Uterus (tissue), 4 donors: Measurements from ENCODE around the gene AGPS. TPM values are rescaled to one million over a fixed set of nuclear protein-coding genes. Genes with fewer than 3 reads are reported as not detected.

ENCODE experiments used
- DNase-seq, 2 donors: peaks; one replicate each; pipeline ENCODE4 v3.0.0-alpha.2; 2019 to 2020
- H3K27ac ChIP-seq, 2 donors: fragments of 200-600 bp; sonication (generic); 1 replicate in 1 of 2; 2 replicates in 1 of 2; pipeline ENCODE4 v1.5.1; 2016 to 2018
- H3K27me3 ChIP-seq, 2 donors: fragments of 200-600 bp; sonication (generic); one replicate each; pipeline ENCODE4 v1.5.1; 2018 to 2019; ENCODE audit warnings: control low read depth in 1 of 2
- H3K36me3 ChIP-seq, 2 donors: fragments of 200-600 bp; sonication (generic); one replicate each; pipeline ENCODE4 v1.5.1; 2019; ENCODE audit warnings: control low read depth in 1 of 2
- H3K4me1 ChIP-seq, 2 donors: fragments of 200-600 bp; sonication (generic); one replicate each; pipeline ENCODE4 v1.5.1; 2018 to 2019; ENCODE audit warnings: control low read depth in 1 of 2
- H3K4me3 ChIP-seq, 2 donors: fragments of 200-600 bp; sonication (generic); 1 replicate in 1 of 2; 2 replicates in 1 of 2; pipeline ENCODE4 v1.5.1; 2018 to 2019; ENCODE audit warnings: mild to moderate bottlenecking in 1 of 2
- H3K9me3 ChIP-seq, 2 donors: fragments of 200-600 bp; sonication (generic); one replicate each; pipeline ENCODE4 v1.5.1; 2019; ENCODE audit warnings: control low read depth in 1 of 2
- POLR2A ChIP-seq, 2 donors: fragments of 450-650 bp; IDR thresholded peaks; one replicate each; pipeline ENCODE4 v1.6.1; 2016; ENCODE audit warnings: antibody characterized with exemption in 2 of 2, mild to moderate bottlenecking in 1 of 2, moderate library complexity in 1 of 2
- intact Hi-C: fragments of 100-400 bp; cut with DNase I; formaldehyde crosslinking; loops from one replicate; pipeline ENCODE4 v1.15.1; 2023; ENCODE audit warnings: low total_unique reads
- total RNA-seq, 4 donors: library from RNA; depleted of rRNA in 3 of 4; stranded (reverse); fragments of >200 nt in 3 of 4; gene quantifications; one replicate each; pipeline versions ENCODE4 v1.1.0 to v1.2.4, GENCODE V29; 2014 to 2023
- TF ChIP-seq, protein P1 (sequence below), 4 experiments: fragments of 200-600 bp in 2 of 4; fragments of 450-650 bp in 2 of 4; sonication (generic) in 2 of 4; IDR thresholded peaks; one replicate each; pipeline ENCODE4 v1.5.1; 2016 to 2019; ENCODE audit warnings: antibody characterized with exemption in 4 of 4, mild to moderate bottlenecking in 2 of 4, moderate library complexity in 1 of 4
- donor health status: DM: yes; HTN: yes; CAD: no.

Gene AGPS
- total RNA-seq, 4 donors from 2014 or later: 10.2 to 64.4 (median 40.0) TPM

DNA sequence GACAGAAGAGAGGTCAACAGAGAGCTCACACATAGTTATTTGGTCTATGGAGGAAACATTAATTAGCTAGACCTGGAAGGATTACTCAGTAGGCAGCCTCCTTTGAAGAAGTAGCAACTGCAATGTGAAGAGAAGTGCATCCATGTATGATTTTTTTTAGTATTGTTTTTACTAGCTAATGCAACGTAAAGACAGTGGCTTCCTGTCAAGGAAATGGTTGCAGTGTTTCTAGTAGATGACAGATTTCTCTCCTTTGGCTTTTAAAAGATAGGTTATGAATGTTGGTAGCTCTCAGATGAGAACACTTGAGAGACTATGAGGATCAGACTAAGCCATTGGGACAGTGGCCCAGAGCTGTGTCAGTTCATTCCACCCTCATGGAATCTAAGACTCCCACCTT lies 175.8 kb downstream of the AGPS start:
- TF ChIP-seq, protein P1, sequence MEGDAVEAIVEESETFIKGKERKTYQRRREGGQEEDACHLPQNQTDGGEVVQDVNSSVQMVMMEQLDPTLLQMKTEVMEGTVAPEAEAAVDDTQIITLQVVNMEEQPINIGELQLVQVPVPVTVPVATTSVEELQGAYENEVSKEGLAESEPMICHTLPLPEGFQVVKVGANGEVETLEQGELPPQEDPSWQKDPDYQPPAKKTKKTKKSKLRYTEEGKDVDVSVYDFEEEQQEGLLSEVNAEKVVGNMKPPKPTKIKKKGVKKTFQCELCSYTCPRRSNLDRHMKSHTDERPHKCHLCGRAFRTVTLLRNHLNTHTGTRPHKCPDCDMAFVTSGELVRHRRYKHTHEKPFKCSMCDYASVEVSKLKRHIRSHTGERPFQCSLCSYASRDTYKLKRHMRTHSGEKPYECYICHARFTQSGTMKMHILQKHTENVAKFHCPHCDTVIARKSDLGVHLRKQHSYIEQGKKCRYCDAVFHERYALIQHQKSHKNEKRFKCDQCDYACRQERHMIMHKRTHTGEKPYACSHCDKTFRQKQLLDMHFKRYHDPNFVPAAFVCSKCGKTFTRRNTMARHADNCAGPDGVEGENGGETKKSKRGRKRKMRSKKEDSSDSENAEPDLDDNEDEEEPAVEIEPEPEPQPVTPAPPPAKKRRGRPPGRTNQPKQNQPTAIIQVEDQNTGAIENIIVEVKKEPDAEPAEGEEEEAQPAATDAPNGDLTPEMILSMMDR (IDR thresholded peaks at IDR 0.05): no peak
- no peak for TF ChIP-seq POLR2A (IDR thresholded peaks at IDR 0.05)
- Histone ChIP-seq H3K36me3 (no peaks in the 10 kb centered on the region), H3K9me3 (no peaks in the 10 kb centered on the region), H3K27ac (no peak overlapping the region), H3K27me3 (no peaks in the 10 kb centered on the region), H3K4me3 (no peak overlapping the region), H3K4me1 (no peaks in the 10 kb centered on the region)
- intact Hi-C loops: no loop called here
- DNase-seq: no peak

DNA sequence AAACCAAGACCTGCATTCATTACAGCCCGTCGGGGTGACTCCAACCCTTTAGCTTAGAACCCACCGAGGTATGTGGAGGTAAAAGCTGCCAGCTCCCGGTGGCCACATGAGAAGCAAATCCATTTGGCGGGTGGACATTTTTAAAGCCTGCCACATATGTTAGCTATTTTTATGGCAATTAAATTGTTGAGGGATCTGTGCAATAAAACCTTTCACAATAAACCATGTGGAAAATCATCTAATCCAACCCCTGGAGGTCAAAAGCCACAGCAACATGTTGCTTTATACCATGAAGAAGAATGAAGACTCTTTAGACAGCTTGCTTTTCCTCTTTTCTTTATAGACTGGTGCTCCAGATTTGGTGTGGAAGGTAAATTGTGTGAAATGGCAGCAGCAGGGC lies 176.3 kb downstream of the AGPS start:
- Histone ChIP-seq H3K4me1 (no peaks in the 10 kb centered on the region), H3K27ac (no peak overlapping the region), H3K27me3 (no peaks in the 10 kb centered on the region), H3K9me3 (no peaks in the 10 kb centered on the region), H3K4me3 (no peak overlapping the region), H3K36me3 (no peaks in the 10 kb centered on the region)
- intact Hi-C loops: no loop called here
- DNase-seq: no peak
- no peak for TF ChIP-seq POLR2A (IDR thresholded peaks at IDR 0.05)
- TF ChIP-seq, protein P1 (IDR thresholded peaks at IDR 0.05): no peak

DNA sequence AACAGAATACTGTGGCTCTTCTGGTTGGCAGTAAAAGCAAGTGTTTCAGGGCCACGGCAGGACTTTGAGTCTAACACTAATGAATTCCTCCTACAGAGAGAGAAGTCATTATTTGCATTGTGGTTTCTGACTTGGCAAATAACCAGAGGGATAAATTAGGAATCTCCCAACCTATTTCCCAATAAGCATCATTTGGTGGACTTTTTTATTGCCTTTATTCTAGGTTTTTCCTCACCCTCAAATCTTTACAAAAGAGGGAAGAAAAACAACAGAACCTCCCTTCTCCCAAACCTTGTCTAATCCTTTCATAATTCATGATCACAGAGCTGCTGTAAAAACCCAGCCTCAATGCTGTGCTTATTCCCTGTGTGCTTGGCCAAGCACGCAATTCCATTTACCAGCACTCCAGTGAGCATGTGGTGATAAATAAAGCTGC lies 179.7 kb downstream of the AGPS start:
- Histone ChIP-seq H3K9me3 (no peaks in the 10 kb centered on the region), H3K4me3 (no peak overlapping the region), H3K36me3 (no peaks in the 10 kb centered on the region), H3K4me1 (no peaks in the 10 kb centered on the region), H3K27ac (peak overlapping the region; percentile 43 to 48), H3K27me3 (no peaks in the 10 kb centered on the region)
- TF ChIP-seq, protein P1 (IDR thresholded peaks at IDR 0.05): no peak
- TF ChIP-seq POLR2A (IDR thresholded peaks at IDR 0.05): no peak
- no peak for DNase-seq
- intact Hi-C loops: no loop called here

DNA sequence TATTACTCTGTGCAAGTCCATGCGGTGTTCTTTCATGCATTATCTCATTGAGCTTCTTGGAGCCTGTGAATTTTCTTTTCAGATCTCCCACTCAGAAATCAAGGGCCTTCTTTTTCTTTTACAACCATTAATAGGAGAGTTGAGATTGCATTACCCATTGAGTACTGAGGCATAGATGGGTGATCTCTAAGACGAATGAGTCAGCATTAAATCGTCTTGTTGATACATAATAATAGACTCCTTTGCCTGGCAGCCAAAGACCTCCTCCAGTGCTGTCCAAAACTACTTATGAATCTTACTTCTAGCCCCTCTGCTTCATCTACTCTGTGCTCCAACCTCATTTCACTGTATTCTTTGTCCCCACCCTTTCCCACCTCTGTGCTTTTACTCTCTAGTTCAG lies 180.5 kb downstream of the AGPS start:
- no peak for DNase-seq
- no peaks in the 10 kb centered on the region for H3K9me3 ChIP-seq
- H3K4me3 ChIP-seq: no peak overlapping the region
- TF ChIP-seq, protein P1 (IDR thresholded peaks at IDR 0.05): no peak
- TF ChIP-seq POLR2A (IDR thresholded peaks at IDR 0.05): no peak
- peak overlapping the region; percentile 43 to 48 for H3K27ac ChIP-seq
- no peaks in the 10 kb centered on the region for H3K36me3 ChIP-seq
- no peaks in the 10 kb centered on the region for H3K4me1 ChIP-seq
- intact Hi-C loops: no loop called here
- H3K27me3 ChIP-seq: no peaks in the 10 kb centered on the region

DNA sequence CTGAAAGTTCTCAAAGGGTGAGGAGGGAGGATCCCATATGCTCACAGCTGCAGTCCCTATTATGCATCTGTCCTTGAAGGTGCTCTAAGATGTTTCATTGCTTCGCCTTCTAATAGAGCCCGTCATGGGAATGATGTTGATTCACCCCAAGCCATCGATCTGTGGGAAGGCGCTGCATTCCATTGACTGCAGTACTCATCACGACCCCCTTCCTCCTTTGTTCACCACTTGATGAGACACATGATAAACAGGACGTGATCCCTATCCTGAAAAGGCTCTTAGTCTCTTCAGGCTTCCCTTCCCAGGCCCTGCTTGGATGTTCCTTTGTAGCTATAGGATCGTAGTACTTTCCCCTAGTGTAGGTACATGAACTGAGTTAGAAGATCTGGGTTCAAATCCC lies 181.8 kb downstream of the AGPS start:
- TF ChIP-seq, protein P1 (IDR thresholded peaks at IDR 0.05): no peak
- no peak for TF ChIP-seq POLR2A (IDR thresholded peaks at IDR 0.05)
- no peak overlapping the region for H3K4me3 ChIP-seq
- H3K9me3 ChIP-seq: no peaks in the 10 kb centered on the region
- no peaks in the 10 kb centered on the region for H3K4me1 ChIP-seq
- no peaks in the 10 kb centered on the region for H3K36me3 ChIP-seq
- intact Hi-C loops: no loop called here
- DNase-seq: no peak
- H3K27me3 ChIP-seq: no peaks in the 10 kb centered on the region
- H3K27ac ChIP-seq: peak overlapping the region; percentile 16 to 28
